ENCODE data around the gene GPR68.

The GPR68 gene

GRCh38 chr14:91284791-91285548, 40.5 kb upstream of the GPR68 start (continued):
- TF ChIP-seq PATZ1 (tag by site-specific recombination; IDR thresholded peaks at IDR 0.05), result peak; percentile 55
- TF ChIP-seq REPIN1 (tag by site-specific recombination; IDR thresholded peaks at IDR 0.05; ENCODE audit: low read depth), result no peak
- TF ChIP-seq ZNF561 (tag by site-specific recombination; IDR thresholded peaks at IDR 0.05; ENCODE audit: borderline replicate concordance), result peak; percentile 97
- TF ChIP-seq ZNF266 (tag by site-specific recombination; IDR thresholded peaks at IDR 0.05; ENCODE audit: low read depth), result no peak
- TF ChIP-seq HIC1 (tag by site-specific recombination; IDR thresholded peaks at IDR 0.05), result peak; percentile 72
- TF ChIP-seq ZNF140 (tag by site-specific recombination; IDR thresholded peaks at IDR 0.05), result no peak
- TF ChIP-seq ZNF24 (tag by site-specific recombination; IDR thresholded peaks at IDR 0.05), result peak; percentile 88
- peak; percentile 96 for TF ChIP-seq ZNF18 (tag by site-specific recombination; IDR thresholded peaks at IDR 0.05)
- peak; percentile 60; the same call in 1 of the 2 replicates for TF ChIP-seq ZNF76 (tag by site-specific recombination; IDR thresholded peaks at IDR 0.05; ENCODE audit: borderline replicate concordance, low read depth)
- TF ChIP-seq ZNF335 (tag by site-specific recombination; conservative IDR thresholded peaks at IDR 0.05), result peak; percentile 44
- TF ChIP-seq BCL6B (tag by site-specific recombination; IDR thresholded peaks at IDR 0.05), result peak; percentile 84
- no peak for TF ChIP-seq ZNF23 (tag by site-specific recombination; IDR thresholded peaks at IDR 0.05; ENCODE audit: borderline replicate concordance)
- peak; percentile 81 for TF ChIP-seq ZNF610 (tag by site-specific recombination; IDR thresholded peaks at IDR 0.05; ENCODE audit: borderline replicate concordance)
- peak; percentile 85 for TF ChIP-seq GFI1B (tag by site-specific recombination; IDR thresholded peaks at IDR 0.05)
- TF ChIP-seq ZNF596 (tag by site-specific recombination; IDR thresholded peaks at IDR 0.05), result peak; percentile 70
- TF ChIP-seq ZNF350 (tag by site-specific recombination; IDR thresholded peaks at IDR 0.05), result no peak
- TF ChIP-seq ZNF169 (tag by site-specific recombination; IDR thresholded peaks at IDR 0.05), result no peak
- TF ChIP-seq GLI2 (tag by site-specific recombination; IDR thresholded peaks at IDR 0.05; ENCODE audit: borderline replicate concordance, low read depth), result peak; percentile 80; the same call in 1 of the 2 replicates
- peak; percentile 88 for TF ChIP-seq BCL11A (tag by site-specific recombination; IDR thresholded peaks at IDR 0.05; ENCODE audit: low read depth)
- peak; percentile 87 for TF ChIP-seq ZSCAN16 (tag by site-specific recombination; IDR thresholded peaks at IDR 0.05)
- TF ChIP-seq ZNF121 (tag by site-specific recombination; IDR thresholded peaks at IDR 0.05), result peak; percentile 92
- TF ChIP-seq ZNF394 (tag by site-specific recombination; IDR thresholded peaks at IDR 0.05; ENCODE audit: borderline replicate concordance), result peak; percentile 49; the same call in 1 of the 2 replicates
- TF ChIP-seq ZFP3 (tag by site-specific recombination; IDR thresholded peaks at IDR 0.05; ENCODE audit: low read depth), result 0 out of 2 replicates have a peak, but pooled peaks have one; percentile 11
- no peak for TF ChIP-seq ZNF837 (tag by site-specific recombination; IDR thresholded peaks at IDR 0.05)
- peak; percentile 94 for TF ChIP-seq ZNF580 (tag by site-specific recombination; IDR thresholded peaks at IDR 0.05)
- TF ChIP-seq ZFP69B (tag by site-specific recombination; IDR thresholded peaks at IDR 0.05), result peak; percentile 60; the same call in 1 of the 2 replicates
- no peak for TF ChIP-seq ZNF670 (tag by site-specific recombination; IDR thresholded peaks at IDR 0.05; ENCODE audit: low read depth)
- TF ChIP-seq ZBTB8A (tag by site-specific recombination; IDR thresholded peaks at IDR 0.05), result peak; percentile 78
- peak; percentile 71; the same call in 1 of the 2 replicates for TF ChIP-seq ZNF10 (tag by site-specific recombination; IDR thresholded peaks at IDR 0.05)
- no peak for TF ChIP-seq ZNF292 (tag by site-specific recombination; IDR thresholded peaks at IDR 0.05; ENCODE audit: borderline replicate concordance, low read depth)
- 0 out of 2 replicates have a peak, but pooled peaks have one; percentile 20 for TF ChIP-seq ZNF558 (tag by site-specific recombination; IDR thresholded peaks at IDR 0.05)
